ENCODE measurements around the gene DYNC2H1. TPM values are rescaled to one million over a fixed set of nuclear protein-coding genes. Genes with fewer than 3 reads are reported as not detected.
A peak's percentile ranks its signal among the peaks of the same experiment; 100 is the strongest.

DYNC2H1 gene
- 10 to 100 TPM; 28.9 to 45.7 (median 39.7) TPM for polyA plus RNA-seq (ENCODE audit: insufficient read length in 4 of 4)

DNA sequence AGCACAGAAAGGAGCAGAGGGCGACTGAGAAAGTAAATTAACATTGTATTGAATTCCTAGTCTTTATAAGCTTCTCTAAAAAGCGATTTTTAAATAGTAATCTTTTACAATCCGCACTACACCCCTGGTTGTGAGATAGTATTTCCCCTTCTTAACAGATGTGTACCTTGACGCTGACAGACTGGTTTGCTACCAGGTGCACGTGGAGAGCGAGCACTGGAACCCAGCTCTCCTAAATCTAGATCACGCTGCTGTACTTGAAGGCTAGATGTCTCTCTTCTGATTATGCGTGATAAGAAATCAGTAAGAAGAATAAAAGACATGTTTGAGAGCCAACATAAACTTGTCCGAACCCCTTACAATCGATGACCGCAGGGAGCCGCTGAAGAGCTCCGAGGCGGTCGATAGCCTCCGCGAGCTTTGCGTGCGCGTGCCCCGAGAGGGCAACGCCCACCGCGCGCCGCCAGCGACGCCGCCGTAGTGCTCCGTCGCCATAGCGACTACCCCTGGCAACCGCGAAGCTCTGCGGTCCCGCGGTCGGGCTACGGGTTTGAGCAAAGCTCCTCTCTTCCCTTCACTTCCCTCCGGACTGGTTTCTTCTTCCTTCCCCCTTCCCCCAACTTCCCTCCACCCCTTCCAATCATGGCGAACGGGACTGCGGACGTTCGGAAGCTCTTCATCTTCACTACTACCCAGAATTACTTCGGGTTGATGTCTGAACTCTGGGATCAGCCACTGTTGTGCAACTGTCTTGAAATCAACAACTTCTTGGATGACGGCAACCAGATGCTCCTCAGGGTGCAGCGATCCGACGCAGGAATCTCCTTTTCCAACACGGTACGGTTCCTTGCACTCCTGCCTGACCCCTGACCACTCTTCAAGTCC is at the start of gene DYNC2H1:
TSS of gene DYNC2H1 (plus strand) at position 494 of the 885 bp plus-strand sequence. CDS start at position 643, 149 bp downstream.
- peak; percentile 78 to 84 (median 80) for DNase-seq (ENCODE audit: low read depth in 4 of 4, low spot score in 3 of 4)

DNA sequence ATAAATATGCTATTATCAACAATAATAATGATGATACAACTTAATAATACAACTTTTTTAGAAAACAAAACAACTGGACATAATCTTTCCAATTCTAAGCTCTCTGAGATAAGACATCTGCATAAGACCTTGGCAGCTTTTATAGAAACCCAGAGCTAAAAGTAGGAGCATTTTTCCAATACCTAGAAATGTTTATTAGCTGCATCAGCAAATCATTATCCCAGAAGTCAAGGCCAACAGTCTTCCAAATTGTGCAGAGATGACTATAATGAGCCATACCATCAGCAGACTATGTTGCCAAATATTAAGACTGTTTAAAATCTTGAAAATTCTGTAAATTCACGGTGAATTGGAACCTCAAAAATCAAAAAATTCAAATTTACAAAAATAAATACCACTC is 47.6 kb upstream of the DYNC2H1 start:
- DNase-seq (ENCODE audit: low read depth in 4 of 4, low spot score in 3 of 4), result no peak

DNA sequence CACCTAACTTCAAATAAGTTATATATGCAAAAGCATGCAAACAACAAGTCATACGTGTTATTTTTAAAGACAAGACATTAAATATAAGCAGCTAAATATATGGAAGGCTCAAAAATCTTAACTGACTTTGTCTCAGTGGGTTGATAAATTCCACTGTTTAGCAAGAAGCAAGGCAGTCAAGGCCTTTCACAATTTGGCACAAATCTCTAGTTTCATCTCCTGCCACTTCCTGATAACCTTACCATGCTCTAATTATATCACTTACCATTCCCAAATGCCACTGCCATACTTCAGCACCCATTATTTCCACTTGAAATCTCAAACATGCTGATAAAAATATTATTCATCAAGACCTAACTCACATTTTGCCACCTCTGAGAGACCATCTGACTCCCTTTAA is 42.1 kb upstream of the DYNC2H1 start:
- no peak for DNase-seq (ENCODE audit: low read depth in 4 of 4, low spot score in 3 of 4)

- DNase-seq (ENCODE audit: low read depth in 4 of 4, low spot score in 3 of 4), result no peak
Observed at GRCh38 chr11:103069367-103069766, 39.9 kb upstream of the DYNC2H1 start.

DNA sequence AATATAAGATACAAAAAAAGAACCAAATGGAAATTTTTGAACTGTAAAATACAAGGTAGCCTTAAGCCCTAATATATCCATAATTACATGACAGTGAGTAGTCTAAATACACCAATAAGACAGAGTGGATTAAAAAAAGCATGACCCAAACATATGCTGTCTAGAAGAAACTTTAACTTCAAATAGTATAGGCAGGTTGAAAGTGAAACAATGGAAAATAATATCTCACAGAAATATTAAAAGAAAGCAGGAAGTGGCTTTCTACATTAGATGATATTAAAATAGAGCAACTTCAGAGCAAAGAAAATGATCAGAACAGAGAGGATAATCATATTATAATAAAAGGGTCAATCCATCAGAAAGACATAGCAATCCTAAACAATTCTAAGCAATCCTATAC is 39.1 kb upstream of the DYNC2H1 start:
- DNase-seq (ENCODE audit: low read depth in 4 of 4, low spot score in 3 of 4), result no peak

DNA sequence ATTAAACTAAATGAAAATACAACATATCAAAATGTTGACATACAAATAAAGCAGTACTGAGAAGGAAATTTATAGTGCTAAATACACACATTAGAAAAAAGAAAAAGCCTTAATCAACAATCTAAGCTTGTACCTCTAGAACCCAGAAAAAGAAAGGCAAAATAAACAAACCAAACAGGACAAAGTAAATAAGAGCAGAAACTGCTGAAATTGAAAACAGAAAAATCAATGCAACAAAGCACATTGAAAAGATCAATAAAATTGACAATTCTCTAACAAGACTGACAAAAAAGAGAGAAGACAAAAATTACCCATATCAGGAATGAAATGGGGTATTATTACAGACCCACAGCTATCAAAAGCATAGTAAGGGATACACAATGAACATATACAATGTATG is 38.2 kb upstream of the DYNC2H1 start:
- DNase-seq (ENCODE audit: low read depth in 4 of 4, low spot score in 3 of 4), result no peak

GRCh38 chr11:103076361-103076760 is 32.9 kb upstream of the DYNC2H1 start:
- DNase-seq (ENCODE audit: low read depth in 4 of 4, low spot score in 3 of 4), result no peak

DNA sequence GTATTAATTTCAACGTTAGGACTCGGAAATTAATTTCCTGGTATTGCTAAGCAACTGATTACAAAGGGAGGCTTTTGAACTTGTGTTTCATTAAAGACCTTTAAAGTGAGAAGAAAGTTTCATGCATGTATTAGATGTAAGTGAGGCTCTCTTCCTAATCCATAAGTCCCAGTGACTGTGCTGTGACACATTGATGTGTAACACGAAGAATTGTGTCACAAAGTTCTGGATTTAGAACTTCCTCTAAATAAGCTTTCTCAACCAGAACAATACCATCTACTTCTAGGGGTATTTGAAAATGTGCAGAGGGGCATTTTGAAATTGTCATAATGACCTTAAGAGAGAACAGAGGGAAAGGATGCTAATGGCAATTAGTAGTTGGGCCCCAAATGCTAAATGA is 31.7 kb upstream of the DYNC2H1 start:
- no peak for DNase-seq (ENCODE audit: low read depth in 4 of 4, low spot score in 3 of 4)

- DNase-seq (ENCODE audit: low read depth in 4 of 4, low spot score in 3 of 4), result no peak
Observed at GRCh38 chr11:103078710-103079109, 30.5 kb upstream of the DYNC2H1 start.

DNA sequence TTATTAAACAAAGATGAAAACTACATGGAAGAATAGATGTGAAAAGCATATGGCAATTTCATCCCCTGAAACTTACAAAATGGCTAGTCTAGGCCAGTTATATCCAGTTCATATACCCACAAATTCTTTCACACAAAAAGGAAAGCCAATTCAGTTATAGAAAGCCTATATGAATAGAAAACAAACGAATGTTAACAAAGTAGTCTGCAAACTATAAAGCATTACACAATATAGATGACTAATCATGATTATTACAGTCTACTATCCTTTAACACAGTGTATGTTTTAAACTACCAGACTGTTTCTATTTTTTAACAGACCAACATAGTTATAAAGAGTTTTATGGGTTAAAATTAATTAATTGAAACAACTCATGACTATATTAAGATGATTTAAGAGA is 29.4 kb upstream of the DYNC2H1 start:
- DNase-seq (ENCODE audit: low read depth in 4 of 4, low spot score in 3 of 4), result no peak

DNA sequence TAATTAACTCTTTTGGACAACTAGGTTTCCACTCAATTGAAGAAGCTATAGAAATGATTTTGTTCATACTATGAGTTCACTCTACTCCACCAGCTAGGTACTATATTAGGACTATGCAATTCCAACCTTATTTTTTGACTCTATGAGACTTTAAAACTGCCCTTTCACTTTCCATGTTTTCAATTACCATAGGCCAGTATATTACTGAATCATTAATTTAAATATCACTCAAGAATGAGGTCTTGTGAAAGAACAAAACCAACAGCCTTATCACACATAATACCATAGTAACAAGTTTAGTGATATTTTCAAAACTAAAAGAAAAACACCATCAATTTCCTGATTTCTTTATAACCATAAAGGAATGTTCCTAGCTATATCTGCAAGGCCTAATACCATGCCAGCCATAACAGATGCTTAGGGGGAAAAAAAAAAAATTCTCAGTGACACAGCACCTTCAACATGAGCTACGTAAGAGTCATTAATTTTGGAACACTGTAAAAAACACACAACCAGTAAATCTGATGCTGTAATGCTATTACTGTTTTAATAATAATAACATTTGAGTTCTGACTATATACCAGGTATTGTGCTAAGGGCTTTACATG is 23.4 kb upstream of the DYNC2H1 start:
- DNase-seq (ENCODE audit: low read depth in 4 of 4, low spot score in 3 of 4), result no peak

DNA sequence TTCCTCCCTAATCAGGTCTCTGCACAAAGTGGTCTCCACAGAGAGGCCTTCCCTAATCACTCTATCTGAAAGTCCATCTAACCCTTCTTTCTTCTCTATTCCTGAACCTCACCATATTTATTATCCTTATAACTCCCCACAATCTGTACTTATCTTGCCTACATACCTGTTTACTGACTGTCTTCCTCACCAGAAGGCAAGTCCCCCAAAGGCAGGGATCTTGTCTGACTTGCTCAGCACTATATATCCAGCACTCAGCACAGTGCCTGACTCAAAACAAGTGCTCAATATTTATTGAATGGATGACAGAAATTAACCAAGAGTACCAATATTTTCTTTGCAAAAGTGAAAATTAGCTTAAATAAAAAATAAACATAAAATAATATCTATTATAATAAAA is 22.8 kb upstream of the DYNC2H1 start:
- no peak for DNase-seq (ENCODE audit: low read depth in 4 of 4, low spot score in 3 of 4)

- no peak for DNase-seq (ENCODE audit: low read depth in 4 of 4, low spot score in 3 of 4)
Observed at GRCh38 chr11:103091064-103091800, 18.0 kb upstream of the DYNC2H1 start.

- DNase-seq (ENCODE audit: low read depth in 4 of 4, low spot score in 3 of 4), result peak; percentile 85 to 88 (median 86)
Observed at GRCh38 chr11:103091801-103092524, 17.3 kb upstream of the DYNC2H1 start, which contains the start of gene DCUN1D5. TSS of gene DCUN1D5 (minus strand) at chr11:103092160. CDS start at chr11:103091872, 288 bp downstream.

DNA sequence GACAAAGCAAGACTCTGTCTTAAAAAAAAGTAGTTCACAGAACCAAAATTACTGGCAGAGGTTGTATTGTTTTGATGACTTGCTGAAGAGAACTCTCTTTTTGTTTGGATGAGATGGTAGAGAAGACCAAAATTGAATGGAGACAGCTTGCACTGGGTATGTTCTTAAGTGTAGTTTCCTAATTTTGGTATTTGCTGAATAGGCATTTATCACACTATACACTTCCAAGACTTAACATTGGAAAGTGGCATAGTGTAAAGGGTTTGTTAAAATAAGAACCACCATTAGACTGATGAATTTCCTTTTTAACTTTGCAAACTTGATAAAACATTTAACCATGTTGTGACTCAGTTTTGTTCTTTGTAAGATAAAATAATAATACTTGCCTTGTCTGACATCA is 11.9 kb upstream of the DYNC2H1 start:
- no peak for DNase-seq (ENCODE audit: low read depth in 4 of 4, low spot score in 3 of 4)

DNA sequence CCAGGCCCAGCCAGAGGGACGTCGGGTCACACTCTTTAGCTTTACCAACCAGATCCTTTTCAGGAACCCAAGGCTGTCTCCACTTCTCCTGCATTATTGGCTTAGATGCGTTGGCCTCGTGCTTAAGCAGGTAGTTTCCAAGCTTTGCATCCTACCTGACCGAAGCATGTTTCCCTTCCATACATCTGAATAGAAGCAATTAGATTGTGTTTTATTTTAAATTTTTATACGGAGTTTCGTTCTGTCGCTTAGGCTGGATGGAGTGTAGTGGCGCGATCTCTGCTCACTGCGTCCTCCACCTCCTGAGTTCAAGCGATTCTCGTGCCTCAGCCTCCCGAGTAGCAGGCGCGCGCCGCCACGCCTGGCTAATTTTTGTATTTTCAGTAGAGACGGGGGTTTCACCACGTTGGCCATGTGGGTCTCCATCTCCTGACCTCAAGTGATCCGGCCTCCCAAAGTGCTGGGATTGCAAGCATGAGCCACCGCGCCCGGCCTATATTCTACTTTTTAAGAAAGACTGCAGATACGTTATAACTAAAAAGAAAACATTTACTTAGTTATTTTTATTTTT is 677 bp downstream of the DYNC2H1 start:
- DNase-seq (ENCODE audit: low read depth in 4 of 4, low spot score in 3 of 4), result no peak

DNA sequence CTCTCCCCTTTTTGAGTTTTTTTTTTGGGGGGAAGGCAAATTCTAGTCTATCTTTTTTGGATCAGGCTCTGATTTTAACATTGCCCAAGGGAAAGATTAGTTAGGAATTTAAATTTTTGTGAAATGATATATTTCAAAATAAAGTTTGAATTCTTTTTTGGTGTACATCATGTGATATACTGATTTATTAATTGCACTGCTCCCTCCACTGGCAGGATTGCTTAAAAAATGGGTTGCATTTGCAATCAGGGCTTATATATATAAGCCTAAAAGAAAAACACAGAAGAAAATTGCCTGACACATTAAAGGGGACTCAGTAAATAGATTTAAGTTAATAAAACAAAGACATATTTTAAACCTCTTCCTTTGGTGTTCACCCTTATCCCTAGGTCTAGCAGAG is 1.2 kb downstream of the DYNC2H1 start:
- DNase-seq (ENCODE audit: low read depth in 4 of 4, low spot score in 3 of 4), result no peak

DNA sequence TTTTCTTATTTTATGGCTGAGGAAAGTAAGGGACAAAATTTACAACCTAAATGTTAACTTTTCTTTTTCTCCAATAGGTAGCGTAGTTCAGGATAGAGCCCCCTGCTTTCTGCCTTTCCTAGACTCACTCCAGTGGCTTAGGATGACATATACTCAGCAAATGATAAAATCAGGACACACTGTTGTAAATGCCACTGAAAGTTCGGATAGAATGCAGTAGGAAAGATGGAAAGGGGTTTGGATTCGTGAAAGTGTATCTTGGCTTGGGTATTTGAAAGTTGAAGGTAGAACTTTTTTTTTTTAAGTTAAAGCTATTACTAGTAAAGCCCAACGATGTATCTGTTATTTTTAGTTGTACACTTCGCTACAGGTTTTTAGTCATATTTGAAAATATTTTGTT is 2.2 kb downstream of the DYNC2H1 start:
- no peak for DNase-seq (ENCODE audit: low read depth in 4 of 4, low spot score in 3 of 4)

DNA sequence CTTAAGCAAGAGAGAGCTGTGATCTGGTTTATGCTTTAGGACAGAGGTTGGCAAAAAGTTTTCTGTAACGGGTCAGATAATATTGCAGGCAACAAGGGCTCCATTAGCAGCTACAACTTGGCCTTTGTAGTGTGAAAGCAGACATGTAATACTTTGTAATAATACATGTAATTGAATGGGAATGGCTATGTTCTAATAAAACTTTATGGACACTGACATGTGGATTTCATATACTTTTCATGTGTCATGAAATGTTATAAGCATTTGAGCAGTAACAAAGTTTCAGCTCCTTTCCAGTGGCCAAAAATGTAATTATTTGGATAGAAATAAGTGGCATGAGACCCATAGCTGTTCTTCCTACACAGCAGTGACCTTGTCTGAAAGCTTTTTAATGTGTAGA is 3.1 kb downstream of the DYNC2H1 start:
- DNase-seq (ENCODE audit: low read depth in 4 of 4, low spot score in 3 of 4), result no peak

- no peak for DNase-seq (ENCODE audit: low read depth in 4 of 4, low spot score in 3 of 4)
Observed at GRCh38 chr11:103114836-103115235, 5.6 kb downstream of the DYNC2H1 start.

Data from left renal pelvis (tissue), 4 donors.